SIG-M5 treated with dmso at 0.1 percent for 504 hours (cell line): ENCODE results near the gene DLGAP3.

Source experiments
- DNase-seq: peaks from one replicate; lab custom pipeline; 2025; ENCODE audit not compliant: unreplicated experiment; lab: John Stamatoyannopoulos, UW

Gene DLGAP3

DNA sequence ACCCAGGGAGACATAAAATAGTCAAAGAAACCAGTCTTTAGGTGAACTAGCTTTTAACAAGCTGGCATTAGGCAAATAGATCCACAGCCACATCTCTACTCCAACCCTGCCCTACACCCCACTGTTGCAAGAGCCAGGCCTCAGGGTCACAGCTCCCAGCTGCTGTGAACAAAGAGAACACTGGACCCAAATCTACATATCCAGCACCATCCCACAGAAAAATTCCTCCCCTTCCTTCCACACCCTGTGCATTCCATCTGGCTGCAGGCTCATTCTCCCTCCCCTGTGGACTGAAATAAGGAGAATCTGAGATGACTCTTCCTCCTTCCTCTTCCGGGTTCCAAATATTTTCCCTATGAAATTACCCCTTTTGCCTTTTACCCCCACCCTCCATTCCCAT is 23.2 kb downstream of the DLGAP3 start:
- no peak for DNase-seq

- DNase-seq, result no peak
These were observed 24.4 kb downstream of the DLGAP3 start for GRCh38 chr1:34905098-34905459.

DNA sequence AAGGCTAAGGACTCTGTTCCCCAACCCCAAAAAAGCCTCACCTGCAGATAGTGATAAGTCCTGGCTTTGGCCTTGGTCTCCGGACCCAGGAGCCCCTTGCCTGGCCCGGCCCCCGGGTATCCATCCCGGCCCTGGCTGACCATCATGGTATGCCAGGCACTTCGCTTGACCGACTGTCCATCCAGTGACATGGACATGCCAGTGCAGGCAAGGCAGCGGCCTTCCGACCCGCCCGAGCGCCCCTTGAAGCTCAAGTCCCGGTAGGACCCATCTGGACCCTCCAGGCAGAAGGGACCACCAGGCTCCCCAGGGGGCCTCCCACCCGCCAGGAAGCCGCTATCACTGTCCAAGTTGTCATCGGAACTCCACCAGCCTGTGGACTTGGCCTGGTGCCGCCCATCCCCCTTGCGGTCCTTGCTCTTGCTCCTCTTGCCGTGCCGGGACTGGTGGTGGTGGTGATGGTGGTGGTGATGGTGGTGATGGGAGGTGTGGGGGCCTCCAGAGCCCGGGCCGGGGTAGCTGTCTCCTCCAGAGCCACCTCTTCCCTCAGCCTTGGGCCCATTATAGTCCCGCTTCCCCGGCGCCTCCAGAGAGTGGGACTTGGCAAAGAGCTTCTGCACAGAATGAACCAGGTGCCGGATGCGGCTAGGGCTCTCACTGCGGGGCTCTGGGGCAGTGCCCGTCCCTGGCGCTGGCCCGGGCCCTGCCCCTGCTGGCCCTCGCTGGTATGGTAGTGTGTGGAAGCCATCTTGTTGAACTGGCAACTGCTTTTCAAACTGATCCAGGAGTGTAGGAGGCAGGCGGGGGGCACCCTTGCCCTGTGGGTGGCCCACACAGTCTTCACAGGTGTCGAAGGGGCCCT is 25.0 kb downstream of the DLGAP3 start:
- DNase-seq, result no peak

- DNase-seq, result no peak
These were observed 27.5 kb downstream of the DLGAP3 start for GRCh38 chr1:34901919-34902318.

- DNase-seq, result no peak
These were observed 28.5 kb downstream of the DLGAP3 start for GRCh38 chr1:34900775-34901502.

DNA sequence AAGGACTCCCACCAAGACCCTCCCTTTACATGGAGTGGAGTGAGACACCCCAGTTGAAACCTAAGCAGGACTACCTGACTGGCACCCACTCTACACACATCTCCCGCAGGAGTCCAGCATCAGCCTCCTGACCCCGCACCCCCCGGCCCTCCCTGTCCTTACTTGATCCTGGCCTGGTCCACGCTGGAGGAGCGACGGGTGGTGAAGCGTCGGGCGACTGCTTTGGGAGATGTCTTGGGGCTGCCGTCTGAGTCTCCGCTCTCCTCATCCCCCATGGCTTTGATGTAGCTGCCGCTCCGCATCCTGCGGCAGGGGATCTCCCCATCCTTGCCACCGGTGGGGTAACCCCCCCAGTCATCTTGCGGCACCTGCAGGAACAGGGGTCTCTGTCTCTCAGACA is 29.5 kb downstream of the DLGAP3 start:
- no peak for DNase-seq

- DNase-seq, result no peak
These were observed 30.0 kb downstream of the DLGAP3 start for GRCh38 chr1:34899471-34899870.

DNA sequence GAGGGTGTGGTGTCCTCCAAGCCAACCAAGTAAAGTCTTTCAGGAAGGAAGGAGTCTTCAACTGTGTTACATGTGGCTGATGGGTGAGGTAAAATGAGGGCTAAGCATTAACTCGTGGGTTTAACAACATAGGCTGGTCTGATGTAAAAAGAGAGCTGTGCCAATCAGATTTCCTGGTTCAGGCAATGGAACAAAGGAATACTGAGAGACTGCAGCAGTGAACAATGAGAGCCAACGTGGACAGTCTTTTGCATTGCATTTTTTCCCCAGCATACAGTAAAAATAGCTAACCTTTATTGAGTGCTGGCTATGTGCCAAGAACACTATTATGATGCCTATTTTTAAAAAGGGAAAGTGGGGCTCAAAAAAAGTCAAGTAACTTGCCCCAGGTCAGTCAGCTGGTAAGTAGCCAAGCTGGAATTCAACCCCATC is 31.1 kb downstream of the DLGAP3 start:
- DNase-seq, result no peak

GRCh38 chr1:34896612-34897011 is 32.8 kb downstream of the DLGAP3 start:
- no peak for DNase-seq

GRCh38 chr1:34889705-34890104 is 39.7 kb downstream of the DLGAP3 start:
- no peak for DNase-seq

DNA sequence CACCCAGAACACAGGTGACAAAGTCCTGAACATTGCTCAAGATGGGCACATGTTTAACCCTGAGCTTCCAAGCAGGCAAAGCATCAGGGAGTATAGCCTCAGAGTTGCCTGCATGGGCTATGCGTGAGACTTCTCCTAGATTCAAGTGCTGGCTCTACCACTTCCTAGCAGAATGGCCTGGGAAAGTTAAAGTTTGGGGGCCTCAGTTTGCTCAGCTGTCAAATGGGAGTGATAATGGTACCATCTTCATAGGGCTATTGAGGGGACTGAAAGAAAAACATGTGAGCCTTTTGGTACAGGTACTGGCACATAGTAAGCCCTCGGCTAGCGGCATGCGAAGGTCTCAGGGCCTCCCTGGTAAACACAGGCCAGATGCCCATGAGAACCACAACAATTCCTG is 41.9 kb downstream of the DLGAP3 start:
- DNase-seq, result no peak

DNA sequence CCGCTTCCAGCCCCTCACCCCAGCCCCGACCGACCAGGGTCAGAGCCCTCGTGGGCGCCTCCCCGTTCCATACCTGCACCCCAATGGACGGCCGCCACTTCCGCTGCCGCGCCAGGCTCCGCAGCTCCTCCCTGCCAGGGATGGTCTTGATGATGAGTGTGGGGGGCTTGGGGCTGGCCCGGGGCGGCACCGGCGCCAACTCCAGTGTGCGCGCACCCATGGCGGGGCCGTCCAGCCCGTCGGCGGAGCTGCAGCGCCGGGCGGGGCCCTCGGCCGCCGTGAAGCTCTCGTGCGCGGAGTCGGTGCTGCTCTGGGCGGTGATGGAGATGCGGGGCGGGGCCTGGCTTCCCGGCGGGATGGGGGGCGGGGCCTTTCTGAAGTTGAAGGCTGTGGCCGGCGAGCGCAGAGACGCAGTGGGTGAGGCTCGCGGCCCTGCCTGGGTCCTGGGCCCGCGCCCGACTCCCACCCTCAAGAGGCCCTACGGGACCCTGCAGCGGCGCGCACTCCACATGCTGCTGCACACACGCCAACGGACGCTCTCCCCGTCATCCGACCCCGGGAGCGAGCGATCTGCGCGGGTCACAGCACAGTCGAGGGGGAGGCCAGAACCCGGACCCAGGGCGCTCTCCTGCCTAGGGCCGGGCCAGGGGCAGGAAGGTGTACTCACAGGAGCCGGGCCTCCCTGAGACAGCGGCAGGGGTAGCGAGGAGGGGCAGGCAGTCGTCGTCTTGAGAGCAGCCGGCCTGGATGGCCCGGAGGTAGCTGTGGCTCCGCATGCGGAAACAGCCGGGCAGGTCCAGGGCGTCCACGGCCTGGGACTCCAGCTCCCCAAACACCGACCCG is 43.8 kb downstream of the DLGAP3 start:
- no peak for DNase-seq

DNA sequence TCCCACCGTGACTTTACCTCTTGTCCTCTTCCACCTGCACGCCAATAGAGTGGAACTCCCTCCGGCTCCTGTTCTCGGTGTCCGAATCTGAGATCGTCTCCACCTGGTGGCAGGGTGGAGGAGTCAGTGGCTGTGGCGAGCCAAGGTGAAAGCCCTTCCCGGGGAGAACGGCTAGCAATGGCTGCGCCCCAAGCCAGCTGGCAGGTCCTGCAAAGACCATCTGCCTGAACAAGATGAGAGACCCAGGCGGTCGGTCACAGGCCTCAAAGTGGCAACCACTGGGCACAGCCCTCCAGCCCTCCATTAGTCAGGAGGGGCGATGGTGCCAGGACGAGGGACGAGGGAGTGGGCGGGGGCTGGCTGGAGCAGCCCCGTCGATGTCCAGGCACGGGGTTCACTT is 44.5 kb downstream of the DLGAP3 start:
- DNase-seq, result no peak

GRCh38 chr1:34884536-34884935 is 44.9 kb downstream of the DLGAP3 start:
- no peak for DNase-seq

GRCh38 chr1:34879230-34879629 is 50.2 kb downstream of the DLGAP3 start:
- DNase-seq, result no peak

DNA sequence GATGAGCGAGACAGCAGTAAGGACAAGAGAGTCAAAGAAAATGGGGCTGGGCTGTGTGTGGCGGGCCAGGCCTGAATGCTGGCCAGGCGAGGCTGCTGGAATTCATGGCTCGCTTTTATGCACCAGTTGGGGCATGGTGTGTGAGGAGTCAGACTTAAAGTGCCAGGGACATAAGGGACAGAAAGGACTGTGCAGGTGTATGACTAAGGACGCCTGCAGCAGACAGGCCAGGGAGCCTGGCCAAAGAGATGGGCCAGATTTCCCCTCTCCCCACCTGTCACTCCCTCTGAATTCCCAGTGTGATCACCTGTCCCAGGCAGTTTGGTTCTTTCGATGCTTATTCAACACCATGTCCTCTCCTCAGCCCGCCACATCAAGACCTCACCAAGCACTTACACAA is 53.0 kb downstream of the DLGAP3 start:
- no peak for DNase-seq

DNA sequence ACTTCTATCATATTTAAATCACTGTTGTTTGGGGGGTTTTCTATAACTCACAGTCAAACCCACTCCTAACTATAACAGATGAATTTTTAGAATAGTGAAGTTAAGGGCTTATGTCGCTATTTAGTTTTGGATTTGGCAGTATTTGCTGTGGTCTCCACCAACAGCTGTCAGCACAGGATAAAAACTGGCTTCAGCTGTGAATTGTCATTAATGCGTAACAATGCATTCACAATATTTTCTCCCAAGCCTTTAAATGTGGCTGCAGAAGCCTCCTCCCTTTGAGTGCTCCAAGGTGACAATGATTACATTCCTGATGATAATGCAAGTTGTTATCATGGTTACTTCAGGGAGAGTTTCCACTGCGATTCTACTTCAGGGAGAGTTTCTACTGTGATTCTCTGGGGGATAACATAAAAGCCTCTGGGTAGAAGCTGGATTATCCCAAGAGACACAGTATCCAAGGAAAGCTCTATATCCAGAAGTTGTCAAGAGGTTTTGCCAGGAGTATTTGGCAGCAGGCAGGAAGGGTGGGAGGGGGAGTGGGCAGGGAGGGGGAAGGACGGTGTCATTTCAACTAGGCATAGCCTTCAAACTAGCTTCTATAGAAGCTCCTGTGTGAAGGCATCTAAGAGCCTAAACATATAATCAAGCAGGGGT is 55.0 kb downstream of the DLGAP3 start:
- no peak for DNase-seq

DNA sequence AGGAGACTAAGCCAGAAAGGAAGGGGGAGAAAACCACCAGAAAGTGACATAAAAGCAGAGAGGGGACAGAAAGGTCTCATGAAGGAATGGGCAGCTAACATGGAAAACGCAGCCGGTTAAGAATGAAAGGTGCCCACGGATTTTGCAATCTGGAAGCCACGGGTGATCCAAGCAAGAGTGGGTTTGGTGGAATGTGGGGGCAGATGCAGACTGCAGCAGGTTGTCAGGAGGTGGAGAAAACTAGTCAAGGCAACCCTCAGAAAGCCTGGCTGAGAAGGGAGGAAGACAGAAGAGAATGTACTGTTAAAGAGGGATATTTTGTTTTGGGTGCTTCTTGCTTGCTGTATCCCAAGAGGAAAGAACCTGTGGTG is 57.3 kb downstream of the DLGAP3 start:
- DNase-seq, result no peak

DNA sequence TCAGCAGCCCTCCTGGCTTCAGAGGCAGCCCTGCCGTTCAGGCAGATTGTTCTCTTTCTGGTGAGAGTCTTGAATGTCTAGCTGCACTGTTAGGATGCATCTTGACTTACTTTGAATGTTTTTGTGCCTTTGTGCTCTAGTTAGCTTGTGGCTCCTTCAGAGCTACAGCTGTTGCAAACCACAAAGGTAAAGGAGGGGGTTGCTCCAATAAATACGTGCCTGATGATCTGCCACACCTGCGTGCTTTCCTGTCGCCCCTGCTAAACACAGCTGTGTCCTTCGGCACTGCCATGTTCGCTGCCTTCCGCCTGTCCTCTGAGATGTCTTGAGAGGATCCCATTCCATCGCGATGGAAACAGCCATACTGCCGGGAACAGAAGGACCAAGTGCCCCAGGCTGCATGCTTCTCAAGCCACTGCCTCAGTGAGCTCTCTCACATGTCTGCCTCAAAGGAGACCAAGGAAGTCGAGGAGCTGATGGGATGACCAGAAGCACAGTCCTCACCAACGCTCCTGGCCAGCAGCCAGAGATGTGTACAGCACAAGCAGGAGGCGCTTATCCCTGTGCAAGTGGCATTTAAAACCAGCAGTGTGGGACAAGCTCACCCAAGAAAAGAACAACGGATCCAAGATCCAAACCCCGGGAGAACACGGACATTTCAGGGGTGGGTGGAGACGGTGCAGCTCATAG is 57.9 kb downstream of the DLGAP3 start:
- no peak for DNase-seq

- DNase-seq, result no peak
These were observed 59.1 kb downstream of the DLGAP3 start for GRCh38 chr1:34870395-34870794.

GRCh38 chr1:34869760-34870159 is 59.7 kb downstream of the DLGAP3 start:
- DNase-seq, result no peak
